Measurements from ENCODE around the gene ELN. TPM values are rescaled to one million over a fixed set of nuclear protein-coding genes. Genes with fewer than 3 reads are reported as not detected.

Gene ELN
- polyA plus RNA-seq, 1 donor from 2014 or later, result not detected

DNA sequence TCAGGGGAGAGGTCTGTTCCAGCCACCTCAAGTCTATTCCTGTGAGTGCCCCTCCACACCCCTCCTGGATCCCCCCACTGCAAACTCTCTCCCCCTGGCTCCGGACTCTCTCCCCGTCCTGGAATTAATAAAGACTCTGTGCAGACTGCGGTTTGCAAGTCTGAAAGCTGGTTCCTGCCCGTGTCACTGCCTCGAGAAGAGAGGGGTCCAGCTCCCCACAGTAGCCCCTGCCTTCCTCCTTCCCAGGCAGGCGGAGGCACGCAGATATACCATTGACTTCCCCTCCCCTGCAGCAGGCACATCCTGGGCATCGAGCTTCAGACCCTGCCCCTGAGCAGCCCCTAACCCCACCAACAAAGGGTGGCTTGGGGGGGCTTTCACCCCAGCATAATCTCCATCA is 2.2 kb upstream of the ELN start:
- H3K4me3 Mint-ChIP-seq, result no peak overlapping the region
- no peaks in the 10 kb centered on the region for H3K9me3 Mint-ChIP-seq
- H3K27me3 Mint-ChIP-seq, result peaks cover 53% of the 10 kb centered on the region
- H3K27ac Mint-ChIP-seq, result no peak overlapping the region
- no peaks in the 10 kb centered on the region for H3K36me3 Mint-ChIP-seq
- H3K4me1 Mint-ChIP-seq, result peaks cover 4 to 12% (median 5%) of the 10 kb centered on the region in 3 donors

DNA sequence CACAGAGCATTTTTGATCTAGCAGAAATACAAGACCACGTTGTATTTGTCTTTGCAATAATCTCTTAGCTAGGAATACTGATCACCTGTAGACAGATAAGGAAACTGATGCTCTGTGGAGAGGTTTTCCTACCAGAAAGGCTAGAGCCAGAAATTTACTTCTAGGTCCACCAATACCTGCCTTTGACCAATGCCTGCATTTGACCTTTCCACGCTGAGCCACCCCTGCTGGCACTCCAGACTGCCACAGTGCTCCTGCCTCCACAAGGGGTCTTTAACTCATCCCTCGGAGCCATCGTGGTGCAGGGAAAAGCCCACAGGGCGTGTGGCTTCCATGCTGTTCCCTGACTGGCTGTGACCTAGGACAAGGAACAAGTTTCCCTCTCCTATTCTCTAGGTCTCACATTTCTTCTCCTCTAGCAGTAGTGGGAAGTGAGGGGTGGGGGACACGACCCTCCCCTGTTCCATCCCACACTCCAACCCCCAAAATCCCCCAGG is 1.5 kb upstream of the ELN start:
- Mint-ChIP-seq H3K36me3 (no peaks in the 10 kb centered on the region), H3K4me3 (no peak overlapping the region), H3K27ac (no peak overlapping the region), H3K9me3 (no peaks in the 10 kb centered on the region), H3K27me3 (peaks cover 56% of the 10 kb centered on the region), H3K4me1 (peaks cover 4 to 12% (median 5%) of the 10 kb centered on the region in 3 donors)

DNA sequence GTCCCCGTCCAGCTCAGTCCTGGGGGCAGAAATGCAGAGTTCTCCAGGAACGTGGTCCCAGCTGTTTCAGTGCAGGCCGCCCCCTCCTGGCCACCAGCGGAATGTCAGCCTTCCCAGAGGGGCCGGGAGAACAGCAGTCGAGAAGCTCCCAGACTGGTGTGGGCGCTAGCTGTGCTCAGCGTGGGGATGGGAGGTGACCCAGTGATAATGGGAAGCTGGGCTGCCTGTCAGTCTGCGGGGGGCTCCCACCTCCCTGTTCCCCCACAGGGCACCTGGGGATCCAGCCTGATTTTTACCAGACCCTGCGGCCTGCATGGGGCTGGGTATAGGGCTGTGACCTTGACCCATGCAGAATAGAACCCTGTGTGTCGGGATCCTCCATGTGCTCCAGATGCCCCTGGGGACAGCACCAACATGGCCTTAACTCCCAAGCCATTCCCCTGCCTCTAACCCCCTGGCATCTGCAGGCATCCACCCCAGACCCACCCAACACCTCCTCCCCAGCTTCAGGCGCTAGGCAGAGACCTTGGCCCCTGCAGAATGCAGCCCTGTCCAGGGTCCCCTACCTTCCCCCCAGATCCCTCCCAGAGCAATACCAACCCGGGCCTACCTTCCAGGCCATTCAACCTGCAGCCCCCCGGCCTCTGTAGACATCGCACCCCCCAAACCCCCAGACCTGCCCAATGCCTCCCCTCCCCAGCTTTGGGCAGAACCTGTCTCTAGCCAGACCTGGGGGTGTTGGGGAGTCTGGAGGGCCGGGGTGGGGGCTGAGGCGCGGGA is 880 bp upstream of the ELN start:
- H3K27ac Mint-ChIP-seq, result no peak overlapping the region

DNA sequence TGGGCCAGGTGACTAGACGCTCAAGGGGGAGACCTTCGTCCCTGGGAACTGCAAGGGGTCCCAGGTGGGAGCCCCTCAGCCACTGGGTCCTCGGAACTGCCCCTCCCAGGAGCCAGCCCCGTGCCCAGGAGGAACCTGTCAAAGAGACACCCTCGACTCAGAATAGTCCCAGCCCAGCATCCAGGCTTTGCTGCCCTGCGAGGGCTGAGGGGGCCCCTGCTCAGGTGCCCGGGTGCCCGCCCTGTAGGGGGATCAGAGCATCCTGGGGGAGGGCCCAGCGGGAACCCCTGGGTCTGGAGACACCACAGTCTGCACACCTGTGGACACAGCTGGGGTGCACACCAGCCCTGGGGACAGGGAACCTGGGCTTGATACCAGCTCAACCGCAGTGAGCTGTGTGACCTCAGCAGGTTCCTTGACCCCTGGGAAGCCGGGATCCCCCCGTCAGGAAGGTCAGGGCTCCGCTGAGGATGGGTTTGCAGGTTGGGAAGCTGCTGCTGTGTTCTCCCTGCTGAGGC is 407 bp downstream of the ELN start:
- Mint-ChIP-seq H3K4me1 (peaks cover 4 to 12% (median 5%) of the 10 kb centered on the region in 3 donors), H3K4me3 (no peak overlapping the region), H3K27ac (no peak overlapping the region), H3K36me3 (no peaks in the 10 kb centered on the region), H3K27me3 (peaks cover 56% of the 10 kb centered on the region), H3K9me3 (no peaks in the 10 kb centered on the region)

More for the DNA sequence above, 880 bp upstream of the ELN start:
- peaks cover 4 to 12% (median 5%) of the 10 kb centered on the region in 3 donors for H3K4me1 Mint-ChIP-seq
- no peaks in the 10 kb centered on the region for H3K36me3 Mint-ChIP-seq
- H3K27me3 Mint-ChIP-seq, result peaks cover 56% of the 10 kb centered on the region
- H3K9me3 Mint-ChIP-seq, result no peaks in the 10 kb centered on the region
- no peak overlapping the region for H3K4me3 Mint-ChIP-seq

DNA sequence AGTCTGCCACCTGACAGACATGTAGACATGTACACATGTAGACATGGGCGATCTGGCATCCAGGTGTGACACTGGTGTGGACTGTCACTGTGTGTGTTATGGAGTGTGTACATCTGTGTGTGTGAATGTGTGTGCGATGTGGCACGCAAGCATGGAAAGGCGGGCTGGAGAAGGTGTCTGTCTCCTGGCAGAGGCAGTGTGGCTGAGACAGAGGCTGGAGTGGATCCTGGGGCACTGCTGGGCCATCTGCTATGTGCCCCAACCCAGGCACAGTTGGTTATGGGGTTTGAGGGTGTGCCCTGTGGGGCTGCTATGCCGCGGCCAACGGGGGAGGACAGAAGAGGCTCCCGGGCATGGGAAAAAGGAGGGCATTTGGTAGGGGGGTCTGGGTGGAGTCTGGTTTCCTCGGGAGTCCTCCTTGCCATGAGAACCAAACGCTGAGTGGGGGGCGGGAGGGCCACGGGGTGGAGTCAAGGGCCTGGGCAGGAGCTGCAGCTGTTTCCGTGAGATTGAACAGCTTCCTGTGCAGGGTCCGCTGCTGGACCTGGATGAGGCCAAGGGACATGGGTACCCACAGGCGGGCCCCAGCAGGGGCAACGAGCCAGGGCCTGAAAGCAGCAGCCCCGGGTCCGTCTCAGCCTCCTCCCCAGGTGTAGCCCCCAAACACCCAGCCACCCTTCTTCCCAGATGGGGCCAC is 1.3 kb downstream of the ELN start:
- Mint-ChIP-seq H3K27ac (no peak overlapping the region), H3K9me3 (no peaks in the 10 kb centered on the region), H3K4me3 (peak overlapping the region in 1 of 4 donors; percentile 4), H3K36me3 (no peaks in the 10 kb centered on the region), H3K27me3 (peaks cover 48% of the 10 kb centered on the region), H3K4me1 (peaks cover 4 to 12% (median 5%) of the 10 kb centered on the region in 3 donors)

DNA sequence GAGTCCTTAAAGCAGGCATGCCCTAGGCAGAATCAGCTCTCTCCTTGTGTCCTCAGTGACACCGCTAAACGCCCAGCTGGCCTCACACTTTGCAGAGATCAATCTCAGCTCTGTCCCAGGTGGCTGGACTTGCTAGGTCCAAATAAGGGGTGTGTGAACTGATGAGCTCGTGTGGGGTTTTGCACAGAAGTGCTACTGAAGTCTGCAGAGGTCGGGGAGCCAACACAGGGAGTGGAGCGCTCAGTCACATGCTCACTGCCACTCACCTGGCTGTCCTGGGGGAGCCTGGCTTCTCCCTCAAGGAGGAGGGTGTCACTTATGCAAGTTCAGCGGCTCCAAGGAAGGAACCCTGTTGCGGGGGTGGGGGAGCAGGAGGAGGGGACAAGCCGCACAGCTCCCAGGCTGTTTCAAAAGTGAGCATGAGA is 2.0 kb downstream of the ELN start:
- Mint-ChIP-seq H3K27ac (peak overlapping the region in 2 of 3 donors; percentile 39 to 73), H3K36me3 (no peaks in the 10 kb centered on the region), H3K27me3 (peaks cover 43% of the 10 kb centered on the region), H3K4me3 (no peak overlapping the region), H3K4me1 (peaks cover 4 to 12% (median 5%) of the 10 kb centered on the region in 3 donors), H3K9me3 (no peaks in the 10 kb centered on the region)

DNA sequence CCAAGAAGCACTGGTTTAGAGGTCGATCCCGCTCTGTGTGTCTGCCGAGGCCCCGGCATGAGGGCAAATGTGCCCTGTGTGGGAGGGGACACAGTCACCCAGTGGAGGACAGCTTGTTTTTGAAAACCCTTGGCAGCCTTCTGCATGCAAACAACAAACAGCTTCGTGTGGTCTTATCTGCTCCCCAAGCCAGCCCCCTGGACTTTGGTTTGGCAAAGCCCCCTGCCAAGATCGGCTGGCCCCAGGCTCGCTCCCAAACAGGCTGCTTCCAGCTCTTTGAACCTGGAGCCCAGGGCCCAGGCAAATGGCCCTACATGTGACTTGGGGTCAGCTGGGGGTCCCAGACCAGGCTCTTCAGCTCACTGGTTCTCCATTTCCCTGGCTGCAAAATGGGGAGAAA is 2.9 kb downstream of the ELN start:
- Mint-ChIP-seq H3K4me1 (peaks cover 4 to 12% (median 5%) of the 10 kb centered on the region in 3 donors), H3K4me3 (no peak overlapping the region), H3K27me3 (peaks cover 34% of the 10 kb centered on the region), H3K27ac (no peak overlapping the region), H3K36me3 (no peaks in the 10 kb centered on the region), H3K9me3 (no peaks in the 10 kb centered on the region)

DNA sequence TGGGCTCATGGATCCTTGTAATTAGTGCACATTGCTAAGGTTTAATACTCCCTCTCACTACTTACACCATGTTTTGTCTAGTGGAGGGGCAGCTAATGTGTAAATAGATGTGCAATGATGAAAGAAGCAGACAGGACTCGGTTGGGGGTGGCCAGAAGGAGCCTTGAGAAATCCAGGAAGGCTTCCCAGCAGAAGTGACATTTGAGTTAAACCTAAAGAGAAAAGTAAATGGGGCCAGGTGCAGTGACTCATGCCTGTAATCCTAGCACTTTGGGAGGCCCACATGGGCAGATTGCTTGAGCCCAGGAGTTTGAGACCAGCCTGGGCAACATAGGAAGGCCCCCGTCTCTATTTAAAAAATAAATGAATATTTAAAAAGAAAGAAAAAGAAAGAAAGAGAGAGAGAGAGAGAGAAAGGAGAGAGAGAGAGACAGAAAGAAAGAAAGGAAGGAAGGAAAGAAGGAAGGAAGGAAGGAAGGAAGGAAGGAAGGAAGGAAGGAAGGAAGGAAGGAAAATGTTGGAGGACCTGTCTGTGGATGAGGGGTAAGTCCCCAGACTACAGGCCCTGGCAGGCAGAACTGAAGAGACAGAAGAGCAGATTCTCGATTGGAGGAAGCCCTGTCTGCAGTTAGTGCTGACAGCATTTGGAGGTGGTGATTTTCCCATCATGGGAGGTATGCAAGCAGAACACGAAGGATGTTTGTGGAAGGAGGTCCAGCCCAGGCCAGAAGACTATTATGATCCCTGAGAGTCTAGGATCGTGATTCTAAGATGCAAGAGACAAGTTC is 3.6 kb downstream of the ELN start:
- Mint-ChIP-seq H3K36me3 (no peaks in the 10 kb centered on the region), H3K4me1 (peaks cover 2 to 8% (median 4%) of the 10 kb centered on the region in 3 donors), H3K4me3 (no peak overlapping the region), H3K27ac (no peak overlapping the region), H3K9me3 (no peaks in the 10 kb centered on the region), H3K27me3 (peaks cover 27% of the 10 kb centered on the region)

DNA sequence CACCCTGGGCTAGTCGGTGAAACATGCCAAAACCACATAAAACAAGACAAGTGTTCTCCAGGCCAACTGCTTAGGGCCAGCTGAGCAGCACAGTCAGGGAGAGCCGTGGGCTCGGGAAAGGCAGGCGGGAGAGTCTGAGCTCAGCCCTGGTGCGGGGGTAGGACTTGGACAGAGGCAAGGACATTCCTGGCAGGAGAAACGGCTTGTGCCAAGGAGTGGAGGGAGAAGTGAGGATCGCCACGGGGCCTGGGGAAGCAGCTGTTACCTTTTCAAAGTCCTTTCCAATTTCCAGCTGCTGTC is 4.2 kb downstream of the ELN start:
- Mint-ChIP-seq H3K9me3 (no peaks in the 10 kb centered on the region), H3K4me3 (no peak overlapping the region), H3K27me3 (peaks cover 24% of the 10 kb centered on the region), H3K36me3 (no peaks in the 10 kb centered on the region), H3K27ac (no peak overlapping the region), H3K4me1 (peaks cover 0 to 7% (median 2%) of the 10 kb centered on the region in 3 donors)

DNA sequence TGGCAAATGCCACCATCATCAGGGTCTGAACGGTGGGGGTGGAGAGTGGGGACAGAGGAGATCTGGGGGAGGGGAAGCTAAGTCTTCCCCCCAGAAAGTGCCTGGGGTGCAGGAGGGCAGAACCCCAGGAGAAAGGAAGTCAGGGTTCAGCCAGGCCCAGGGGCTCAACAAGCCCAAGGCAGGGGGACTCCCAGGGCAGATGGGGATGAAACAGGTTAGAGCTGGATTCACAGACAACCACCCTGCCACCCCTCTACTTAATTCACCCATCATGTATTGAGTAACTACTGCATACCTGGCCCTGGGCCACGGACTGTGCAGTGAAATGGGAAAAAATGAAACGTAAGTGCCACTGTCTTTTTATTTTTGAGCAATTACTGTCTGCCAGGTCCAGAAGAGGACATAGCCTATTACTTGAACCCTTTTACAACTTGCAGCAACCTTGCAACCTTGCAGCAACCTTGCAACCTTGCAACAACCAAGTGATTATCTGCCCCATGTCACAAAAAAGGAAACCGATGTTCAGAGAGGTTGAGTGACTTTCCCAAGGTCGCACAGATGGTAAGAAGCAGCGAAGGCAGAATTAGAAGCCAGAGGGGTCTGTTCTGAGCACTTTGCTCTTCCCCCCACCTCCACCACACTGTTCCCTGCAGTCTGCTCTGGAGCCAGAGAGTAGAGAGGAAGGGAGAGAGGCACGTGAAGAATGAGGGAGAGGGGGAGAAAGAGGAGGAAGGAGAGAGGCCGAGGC is 4.8 kb downstream of the ELN start:
- H3K9me3 Mint-ChIP-seq, result no peaks in the 10 kb centered on the region
- H3K36me3 Mint-ChIP-seq, result no peaks in the 10 kb centered on the region
- H3K27ac Mint-ChIP-seq, result no peak overlapping the region
- peaks cover 21% of the 10 kb centered on the region for H3K27me3 Mint-ChIP-seq
- no peak overlapping the region for H3K4me3 Mint-ChIP-seq
- peaks cover 0 to 7% (median 2%) of the 10 kb centered on the region in 3 donors for H3K4me1 Mint-ChIP-seq

DNA sequence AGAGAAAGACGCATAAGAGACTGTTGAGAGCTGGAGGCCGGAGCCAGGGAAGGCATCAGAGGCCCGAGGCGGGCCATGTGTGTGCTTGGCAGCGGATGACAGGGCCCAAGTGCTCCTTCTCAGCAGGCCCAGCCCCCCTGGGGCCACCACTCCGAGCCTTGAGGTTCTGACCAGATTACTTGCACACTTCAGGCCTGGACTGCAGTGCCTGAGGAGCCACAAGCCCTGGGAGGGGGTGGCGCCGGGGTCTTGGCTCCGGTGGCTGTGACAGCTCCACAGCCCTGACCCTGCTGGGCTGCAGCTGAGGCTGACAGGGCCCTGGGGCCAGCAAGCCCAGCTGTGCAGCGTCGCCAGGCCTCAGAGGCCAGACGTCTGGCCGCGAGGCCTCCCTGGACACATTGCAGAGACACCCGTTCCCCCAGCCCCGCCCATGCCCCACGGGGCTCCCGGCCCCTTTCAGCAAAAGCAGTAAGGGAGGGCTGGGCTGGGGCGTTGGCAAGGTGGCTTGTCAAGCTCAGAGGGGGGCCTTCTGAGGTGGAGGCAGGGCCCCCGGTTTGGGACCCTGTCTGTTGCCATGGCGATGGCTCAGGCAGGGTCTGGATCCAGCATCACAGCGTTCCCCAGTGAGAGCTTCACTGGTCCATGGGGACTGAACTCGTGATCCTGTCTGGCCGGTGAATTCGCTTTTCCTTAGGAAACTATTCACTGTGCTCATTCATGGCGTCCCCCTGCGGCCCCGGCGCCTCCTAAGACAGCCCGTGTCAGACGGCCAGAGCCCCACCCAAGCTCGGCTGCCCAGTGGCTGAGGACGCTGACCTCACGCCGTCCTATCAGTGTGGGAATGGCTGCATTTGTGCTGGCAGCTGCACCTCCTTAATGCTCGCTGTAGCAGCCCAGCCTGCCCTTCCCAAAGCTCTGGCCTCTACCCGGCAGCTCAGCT is 5.7 kb downstream of the ELN start:
- Mint-ChIP-seq H3K36me3 (no peaks in the 10 kb centered on the region), H3K27ac (no peak overlapping the region), H3K27me3 (peaks cover 20% of the 10 kb centered on the region), H3K9me3 (no peaks in the 10 kb centered on the region), H3K4me1 (peaks cover 0 to 6% (median 2%) of the 10 kb centered on the region in 3 donors), H3K4me3 (no peak overlapping the region)

DNA sequence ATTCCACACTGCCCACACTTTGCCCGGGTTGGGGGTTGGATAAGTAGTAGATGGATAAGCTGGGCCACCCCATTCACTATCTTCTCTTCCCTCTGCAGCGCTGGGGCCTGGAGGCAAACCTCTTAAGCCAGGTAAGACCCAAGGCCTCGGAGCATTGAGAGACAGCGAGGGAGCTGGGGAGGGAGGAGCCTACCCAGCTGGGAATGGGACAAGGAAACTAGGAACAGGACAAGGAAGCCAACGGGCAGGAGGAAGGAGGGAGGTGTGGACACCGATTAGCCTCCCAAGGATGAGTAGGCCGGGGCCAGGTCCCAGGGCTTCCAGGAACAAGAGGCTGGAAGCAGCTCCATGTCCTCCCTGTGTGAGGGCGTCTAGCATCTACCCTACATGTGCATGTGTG is 9.6 kb downstream of the ELN start:
- peaks cover 14% of the 10 kb centered on the region for H3K27me3 Mint-ChIP-seq
- H3K4me3 Mint-ChIP-seq, result no peak overlapping the region
- H3K36me3 Mint-ChIP-seq, result no peaks in the 10 kb centered on the region
- H3K27ac Mint-ChIP-seq, result peak overlapping the region in 1 of 3 donors; percentile 89
- H3K4me1 Mint-ChIP-seq, result no peaks in the 10 kb centered on the region
- no peaks in the 10 kb centered on the region for H3K9me3 Mint-ChIP-seq

DNA sequence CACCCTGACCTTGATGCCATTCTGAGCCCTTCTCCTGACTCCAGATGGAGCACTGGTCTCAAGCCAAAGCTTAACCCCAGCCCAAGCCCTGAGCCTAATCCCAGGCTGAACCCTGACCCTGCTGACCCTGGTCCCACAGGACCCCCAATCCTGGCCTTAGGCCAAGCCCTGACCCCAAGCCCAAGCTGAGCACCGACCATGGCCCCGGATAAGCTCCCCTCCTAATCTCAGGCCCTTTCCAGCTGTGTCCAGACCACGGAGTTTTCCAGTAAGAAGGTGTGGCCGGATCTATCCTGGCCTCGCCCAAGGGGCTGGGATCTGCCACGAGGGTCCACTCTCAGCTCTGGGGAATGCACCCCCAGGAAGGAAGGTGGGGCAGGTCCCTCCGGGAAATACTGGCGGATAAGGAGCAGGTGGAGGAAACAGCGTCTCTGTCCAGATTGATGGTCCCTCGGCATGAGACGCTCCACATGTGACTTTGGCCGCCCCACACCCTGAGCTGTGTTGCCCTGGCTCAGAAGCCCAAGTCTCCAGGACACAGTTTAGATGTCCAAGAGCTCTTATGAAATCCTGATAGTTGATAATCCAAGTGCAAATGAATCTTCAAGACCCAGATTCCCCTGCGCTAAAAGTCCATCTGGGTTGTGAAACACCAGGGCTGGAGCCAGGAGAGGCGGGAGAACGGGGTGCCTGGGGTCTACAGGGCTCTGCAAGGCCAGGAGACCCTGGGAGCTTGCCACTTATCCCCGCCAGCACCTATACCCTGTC is 10.4 kb downstream of the ELN start:
- H3K4me1 Mint-ChIP-seq, result no peaks in the 10 kb centered on the region
- peak overlapping the region in 1 of 3 donors; percentile 89 for H3K27ac Mint-ChIP-seq
- no peaks in the 10 kb centered on the region for H3K36me3 Mint-ChIP-seq
- H3K4me3 Mint-ChIP-seq, result no peak overlapping the region
- no peaks in the 10 kb centered on the region for H3K9me3 Mint-ChIP-seq
- peaks cover 15% of the 10 kb centered on the region for H3K27me3 Mint-ChIP-seq

All from IgD-negative memory B cell (primary cell).